T-cell (primary cell): ENCODE data around the gene PRODH2. TPM values are rescaled to one million over a fixed set of nuclear protein-coding genes. Genes with fewer than 3 reads are reported as not detected.

Experiments used
- ATAC-seq, 4 experiments: fragments of 200-7000 bp in 3 of 4; fragments of 150-1000 bp in 1 of 4; cut with Tn5 transposase; replicated peaks in 1 of 4; 1 replicate in 3 of 4; 2 replicates in 1 of 4; pipeline ENCODE4 v1.10.0; 2021; ENCODE audit warnings: moderate library complexity in 3 of 4, mild to moderate bottlenecking in 2 of 4, moderate number of reproducible peaks in 1 of 4
- CTCF ChIA-PET, 2 donors: fragments of 300-600 bp; sonication (Branson Sonifier 250); formaldehyde crosslinking; loops; one replicate each; lab custom pipeline; 2022; ENCODE audit warnings: antibody characterized with exemption in 2 of 2; lab: Charles Lee
- POLR2A ChIA-PET, 2 donors: fragments of 300-600 bp; sonication (Branson Sonifier 250); formaldehyde crosslinking; loops; one replicate each; lab custom pipeline; 2022; ENCODE audit warnings: antibody characterized with exemption in 2 of 2; lab: Charles Lee
- DNase-seq, 35 experiments: peaks; one replicate each; pipeline versions ENCODE4 v3.0.0 to v3.0.0-alpha.2; 2013 to 2023
- H3K27ac ChIP-seq: one replicate; pipeline ENCODE4 v1.5.1; 2013; ENCODE audit warnings: low read length
- H3K27me3 ChIP-seq, 2 experiments: replicated peaks in 1 of 2; 1 replicate in 1 of 2; 2 replicates in 1 of 2; pipeline versions ENCODE4 v1.6.1 to v1.7.0; 2013; ENCODE audit warnings: low read length in 1 of 2, mixed read lengths in 1 of 2; ENCODE audit not compliant: control insufficient read depth in 2 of 2, insufficient read depth in 2 of 2; ENCODE audit errors: extremely low read depth in 1 of 2
- H3K36me3 ChIP-seq, 2 donors: 1 replicate in 1 of 2; 2 replicates in 1 of 2; pipeline versions ENCODE4 v1.6.1 to v1.7.0; 2013; ENCODE audit warnings: low read length in 1 of 2; ENCODE audit not compliant: control insufficient read depth in 2 of 2, insufficient read depth in 1 of 2; ENCODE audit errors: extremely low read depth in 1 of 2
- H3K4me1 ChIP-seq, 2 experiments: 1 replicate in 1 of 2; 2 replicates in 1 of 2; pipeline versions ENCODE4 v1.6.1 to v1.7.0; 2013; ENCODE audit warnings: low read length in 2 of 2, mixed read lengths in 1 of 2; ENCODE audit not compliant: insufficient read depth in 2 of 2, control insufficient read depth in 1 of 2; ENCODE audit errors: extremely low read depth in 1 of 2
- H3K4me3 ChIP-seq, 2 donors: 1 replicate in 1 of 2; 2 replicates in 1 of 2; pipeline versions ENCODE4 v1.5.1 to v1.7.0; 2013; ENCODE audit warnings: mild to moderate bottlenecking in 2 of 2, low read length in 1 of 2, moderate library complexity in 1 of 2; ENCODE audit not compliant: control insufficient read depth in 1 of 2; ENCODE audit errors: extremely low read depth in 1 of 2
- H3K9me3 ChIP-seq: 2 replicates; pipeline ENCODE4 v1.7.0; 2013
- H3K27ac Mint-ChIP-seq, 2 donors: one replicate each; pipeline ENCODE4 v1.8.0; 2020 to 2021; ENCODE audit warnings: mild to moderate bottlenecking in 2 of 2, mixed read lengths in 2 of 2
- H3K27me3 Mint-ChIP-seq, 2 donors: one replicate each; pipeline ENCODE4 v1.8.0; 2021 to 2022; ENCODE audit warnings: mixed read lengths in 2 of 2
- H3K36me3 Mint-ChIP-seq: one replicate; pipeline ENCODE4 v1.8.0; 2021; ENCODE audit warnings: mixed read lengths
- H3K4me1 Mint-ChIP-seq, 3 donors: one replicate each; pipeline ENCODE4 v1.8.0; 2020 to 2022; ENCODE audit warnings: mixed read lengths in 3 of 3, mild to moderate bottlenecking in 1 of 3
- H3K4me3 Mint-ChIP-seq, 3 donors: one replicate each; pipeline ENCODE4 v1.8.0; 2020 to 2022; ENCODE audit warnings: mild to moderate bottlenecking in 3 of 3, mixed read lengths in 3 of 3, moderate library complexity in 3 of 3
- H3K9me3 Mint-ChIP-seq, 3 donors: one replicate each; pipeline ENCODE4 v1.8.0; 2020 to 2022; ENCODE audit warnings: mixed read lengths in 3 of 3
- WGBS: methylation state at CpG from one replicate; pipeline ENCODE4 v1.1.5; 2013; ENCODE audit warnings: missing lambda C conversion rate; ENCODE audit not compliant: insufficient coverage; 5-methylcytosine and 5-hydroxymethylcytosine counted together
- total RNA-seq, 35 experiments: library from RNA in 6 of 35; stranded (reverse) in 6 of 35; fragments of 120-200 nt in 1 of 35; gene quantifications; one replicate each; pipeline versions ENCODE4 v1.2.1 to v1.2.4 and lab custom pipeline; 2013 to 2026

PRODH2 gene
- total RNA-seq, 5 donors from 2014 or later (not counting 1 experiment from before 2014, with no cell fraction given) = not detected

- Mint-ChIP-seq H3K4me3 (no peak overlapping the region), H3K36me3 (no peaks in the 10 kb centered on the region), H3K27ac (no peak overlapping the region), H3K4me1 (peaks cover 22 to 27% (median 25%) of the 10 kb centered on the region in 3 donors), H3K27me3 (peaks cover 52 to 77% of the 10 kb centered on the region in 2 donors), H3K9me3 (no peaks in the 10 kb centered on the region)
- Histone ChIP-seq H3K36me3 (no peaks in the 10 kb centered on the region), H3K4me3 (no peak overlapping the region), H3K27me3 (peaks cover 16 to 87% of the 10 kb centered on the region in 2 experiments), H3K9me3 (no peaks in the 10 kb centered on the region), H3K4me1 (peaks cover 0 to 31% of the 10 kb centered on the region in 2 experiments), H3K27ac (no peak overlapping the region)
- no peak for ATAC-seq
- 77% methylated on average over 7 of the region's 8 CpGs for WGBS
- CTCF ChIA-PET = no interaction called here
- DNase-seq = no peak
- POLR2A ChIA-PET = no interaction called here
These were observed 35.8 kb upstream of the PRODH2 start for GRCh38 chr19:35848486-35848885.

DNA sequence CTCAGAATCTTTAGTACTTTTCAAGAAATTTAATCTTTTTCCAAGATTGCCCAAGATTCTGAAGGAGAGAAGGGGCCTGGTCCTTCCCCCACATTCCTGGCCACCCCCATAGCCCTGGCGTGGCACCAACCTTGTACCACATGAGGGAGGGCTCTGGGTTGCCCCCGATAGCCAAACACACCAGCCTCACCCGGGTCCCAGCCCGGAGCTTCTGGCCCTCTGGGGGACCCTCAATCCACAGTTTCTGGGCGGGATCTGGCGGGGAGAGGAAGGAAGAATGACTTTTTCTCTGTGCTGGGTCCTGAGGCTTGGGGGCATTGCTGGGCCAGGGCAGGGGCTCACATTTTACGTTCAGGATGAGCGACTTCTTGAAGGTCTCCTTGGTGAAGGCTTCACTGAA lies 35.3 kb upstream of the PRODH2 start:
- Mint-ChIP-seq H3K9me3 (peaks cover 0 to 1% (median 0%) of the 10 kb centered on the region in 3 donors), H3K4me3 (no peak overlapping the region), H3K4me1 (peaks cover 22 to 27% (median 25%) of the 10 kb centered on the region in 3 donors), H3K27me3 (peaks cover 54 to 77% of the 10 kb centered on the region in 2 donors), H3K27ac (no peak overlapping the region), H3K36me3 (no peaks in the 10 kb centered on the region)
- POLR2A ChIA-PET = no interaction called here
- peaks cover 0 to 31% of the 10 kb centered on the region in 2 experiments for H3K4me1 ChIP-seq
- H3K27ac ChIP-seq = no peak overlapping the region
- ATAC-seq = no peak
- WGBS = 79% methylated on average over 2 of the region's 8 CpGs
- no peaks in the 10 kb centered on the region for H3K9me3 ChIP-seq
- peaks cover 22 to 88% of the 10 kb centered on the region in 2 experiments for H3K27me3 ChIP-seq
- no peak overlapping the region for H3K4me3 ChIP-seq
- CTCF ChIA-PET = no interaction called here
- H3K36me3 ChIP-seq = no peaks in the 10 kb centered on the region
- DNase-seq = no peak

- ATAC-seq (peak; percentile 24 to 43 (median 28)), DNase-seq (no peak)
- Histone ChIP-seq H3K9me3 (no peaks in the 10 kb centered on the region), H3K36me3 (no peaks in the 10 kb centered on the region), H3K27ac (no peak overlapping the region), H3K4me1 (peaks cover 0 to 25% of the 10 kb centered on the region in 2 experiments), H3K27me3 (peaks cover 23 to 86% of the 10 kb centered on the region in 2 experiments), H3K4me3 (peak overlapping the region in 1 of 2 donors; percentile 1)
- 6% methylated on average over 24 of the region's 26 CpGs for WGBS
- H3K4me1 Mint-ChIP-seq = peaks cover 22 to 27% (median 25%) of the 10 kb centered on the region in 3 donors
- peak overlapping the region; percentile 46 to 64 (median 47) for H3K4me3 Mint-ChIP-seq
- peaks cover 53 to 79% of the 10 kb centered on the region in 2 donors for H3K27me3 Mint-ChIP-seq
- no peaks in the 10 kb centered on the region for H3K36me3 Mint-ChIP-seq
- H3K27ac Mint-ChIP-seq = peak overlapping the region in 1 of 2 donors; percentile 4
- CTCF ChIA-PET = no interaction called here
- H3K9me3 Mint-ChIP-seq = peaks cover 0 to 5% (median 0%) of the 10 kb centered on the region in 3 donors
- POLR2A ChIA-PET = no interaction called here
These were observed 33.5 kb upstream of the PRODH2 start for GRCh38 chr19:35846038-35846668.

DNA sequence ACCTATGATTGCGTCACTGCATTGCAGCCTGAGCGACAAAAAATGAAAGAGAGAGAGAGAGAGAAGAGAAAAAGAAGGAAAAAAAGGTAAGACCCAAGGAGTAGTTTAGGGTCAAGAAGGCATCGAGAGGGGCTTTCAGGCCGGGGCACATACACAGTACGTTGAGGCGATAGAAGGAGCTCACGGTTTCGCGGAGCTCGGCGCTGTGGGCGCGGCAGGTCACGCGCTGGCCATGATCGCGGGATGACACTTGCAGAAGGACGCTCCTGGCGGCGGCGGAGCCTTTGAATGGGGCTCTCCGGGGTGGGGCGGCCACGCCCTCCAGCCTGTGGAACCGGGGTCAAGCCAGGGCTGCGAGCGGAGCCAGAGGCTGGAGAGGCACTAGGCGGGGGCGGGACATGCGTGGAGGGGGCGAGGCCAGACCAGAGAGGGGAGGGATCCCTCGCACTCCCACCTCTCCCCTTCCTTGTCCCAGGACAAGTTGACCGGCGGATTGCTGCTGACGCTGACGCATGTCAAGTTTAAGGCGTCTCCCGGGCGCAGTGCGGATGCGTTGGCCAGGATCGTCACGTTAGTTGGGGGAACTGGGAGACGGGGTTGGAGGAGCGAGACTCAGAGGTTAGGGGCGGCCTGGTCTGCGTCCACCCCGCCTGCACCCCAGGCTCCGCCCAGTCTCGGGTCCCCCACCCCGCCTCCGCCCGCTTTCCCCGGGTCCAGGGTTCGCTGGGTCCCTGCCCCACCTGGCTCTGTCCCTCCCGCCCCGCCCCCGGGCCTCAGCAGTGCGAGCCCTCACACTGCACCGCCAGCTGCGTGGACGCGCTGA lies 32.8 kb upstream of the PRODH2 start:
- Mint-ChIP-seq H3K36me3 (no peaks in the 10 kb centered on the region), H3K27me3 (peaks cover 46 to 72% of the 10 kb centered on the region in 2 donors), H3K4me3 (peak overlapping the region; percentile 56 to 82 (median 59)), H3K4me1 (peaks cover 20 to 25% (median 22%) of the 10 kb centered on the region in 3 donors), H3K27ac (no peak overlapping the region), H3K9me3 (peaks cover 0 to 5% (median 0%) of the 10 kb centered on the region in 3 donors)
- H3K27me3 ChIP-seq = peaks cover 22 to 79% of the 10 kb centered on the region in 2 experiments
- H3K4me1 ChIP-seq = peaks cover 0 to 21% of the 10 kb centered on the region in 2 experiments
- H3K36me3 ChIP-seq = no peaks in the 10 kb centered on the region
- no peaks in the 10 kb centered on the region for H3K9me3 ChIP-seq
- no peak for DNase-seq
- ChIA-PET POLR2A (no interaction called here), CTCF (no interaction called here)
- ATAC-seq = peak; percentile 31 to 54 (median 41)
- WGBS = 10% methylated on average over 56 of the region's 63 CpGs
- H3K4me3 ChIP-seq = peak overlapping the region in 1 of 2 donors; percentile 38
- H3K27ac ChIP-seq = no peak overlapping the region

DNA sequence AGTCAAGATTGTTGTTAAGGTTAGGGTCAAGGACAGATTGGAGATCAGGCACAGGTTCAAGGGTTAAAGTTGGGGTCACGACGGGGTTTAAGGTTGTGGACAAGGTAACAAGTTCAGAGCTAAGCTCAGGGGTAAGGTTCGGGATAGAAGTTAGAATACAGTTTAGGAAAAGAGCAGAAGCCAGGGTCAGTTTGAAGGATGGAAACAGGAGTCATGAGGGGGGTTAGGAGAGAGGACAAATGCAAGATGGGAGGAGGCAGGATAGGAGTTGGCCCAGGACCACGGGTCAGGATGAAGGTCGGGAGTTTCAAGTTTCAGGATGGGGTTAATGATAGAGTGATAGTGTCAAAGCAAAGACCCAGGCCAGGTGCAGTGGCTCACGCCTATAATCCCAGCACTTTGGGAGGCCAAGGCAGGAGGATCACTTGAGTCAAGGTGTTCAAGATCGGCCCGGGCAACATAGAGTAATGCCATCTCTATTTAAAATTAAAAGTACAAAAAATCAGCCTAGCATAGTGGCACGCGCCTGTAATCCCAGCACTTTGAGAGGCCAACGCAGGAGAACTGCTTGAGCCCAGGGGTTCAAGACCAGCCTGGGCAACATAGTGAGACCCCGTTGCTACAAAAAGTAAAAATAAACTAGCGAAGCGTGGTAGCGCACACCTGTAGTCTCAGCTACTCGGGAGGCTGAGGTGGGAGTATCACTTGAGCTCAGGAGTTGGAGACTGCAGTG lies 32.0 kb upstream of the PRODH2 start:
- Histone ChIP-seq H3K27ac (no peak overlapping the region), H3K4me3 (no peak overlapping the region), H3K4me1 (peaks cover 0 to 21% of the 10 kb centered on the region in 2 experiments), H3K27me3 (peaks cover 20 to 73% of the 10 kb centered on the region in 2 experiments), H3K9me3 (no peaks in the 10 kb centered on the region), H3K36me3 (no peaks in the 10 kb centered on the region)
- peaks cover 20 to 25% (median 22%) of the 10 kb centered on the region in 3 donors for H3K4me1 Mint-ChIP-seq
- CTCF ChIA-PET = no interaction called here
- DNase-seq = no peak
- no peak for ATAC-seq
- POLR2A ChIA-PET = no interaction called here
- H3K36me3 Mint-ChIP-seq = no peaks in the 10 kb centered on the region
- peaks cover 0 to 5% (median 0%) of the 10 kb centered on the region in 3 donors for H3K9me3 Mint-ChIP-seq
- H3K27me3 Mint-ChIP-seq = peaks cover 46 to 71% of the 10 kb centered on the region in 2 donors
- H3K4me3 Mint-ChIP-seq = peak overlapping the region; percentile 56 to 82 (median 59)
- peak overlapping the region in 1 of 2 donors; percentile 15 for H3K27ac Mint-ChIP-seq
- WGBS = 70% methylated on average over 12 of the region's 16 CpGs
